GM23338 (cell line): ENCODE data around the gene NDE1. TPM values are rescaled to one million over a fixed set of nuclear protein-coding genes. Genes with fewer than 3 reads are reported as not detected.
A peak's percentile ranks its signal among the peaks of the same experiment; 100 is the strongest.

Source experiments
- ATAC-seq: fragments of 200-7000 bp; cut with Tn5 transposase; 3 replicates; pipeline ENCODE4 v1.9.1; 2020
- DNase-seq: peaks from one replicate; pipeline ENCODE4 v3.0.0-alpha.2; 2015; ENCODE audit warnings: low spot score
- H2AFZ ChIP-seq: fragments of 200-600 bp; sonication (generic); 2 replicates; pipeline ENCODE4 v1.8.0; 2016; ENCODE audit warnings: antibody characterized with exemption, mild to moderate bottlenecking, moderate library complexity
- H3F3A ChIP-seq: fragments of 200-600 bp; sonication (generic); replicated peaks from 2 replicates; pipeline ENCODE4 v1.8.0; 2017; ENCODE audit warnings: antibody characterized with exemption, mixed run types, low read depth
- H3K27ac ChIP-seq: fragments of 200-600 bp; sonication (generic); 2 replicates; pipeline ENCODE4 v1.6.1; 2016; ENCODE audit warnings: low read depth
- H3K27me3 ChIP-seq: fragments of 200-600 bp; sonication (generic); 2 replicates; pipeline ENCODE4 v1.8.0; 2016; ENCODE audit warnings: mild to moderate bottlenecking, mixed run types, moderate library complexity; ENCODE audit not compliant: insufficient read depth
- H3K36me3 ChIP-seq: fragments of 200-600 bp; sonication (generic); 2 replicates; pipeline ENCODE4 v1.8.0; 2016; ENCODE audit warnings: mild to moderate bottlenecking; ENCODE audit not compliant: insufficient read depth
- H3K4me1 ChIP-seq: fragments of 200-600 bp; sonication (generic); 2 replicates; pipeline ENCODE4 v1.8.0; 2016; ENCODE audit warnings: mild to moderate bottlenecking, moderate library complexity; ENCODE audit not compliant: insufficient read depth
- H3K4me2 ChIP-seq: fragments of 200-600 bp; sonication (generic); 2 replicates; pipeline ENCODE4 v1.7.1; 2017; ENCODE audit warnings: mixed run types
- H3K4me3 ChIP-seq: fragments of 200-600 bp; sonication (generic); 2 replicates; pipeline ENCODE4 v1.6.1; 2016; ENCODE audit warnings: mixed run types
- H3K79me2 ChIP-seq: fragments of 200-600 bp; sonication (generic); replicated peaks from 2 replicates; pipeline ENCODE4 v1.8.0; 2017; ENCODE audit warnings: mild to moderate bottlenecking; ENCODE audit not compliant: insufficient read depth
- H3K9me2 ChIP-seq: fragments of 200-600 bp; sonication (generic); 2 replicates; pipeline ENCODE4 v1.8.0; 2017; ENCODE audit not compliant: insufficient read depth
- H4K20me1 ChIP-seq: fragments of 200-600 bp; sonication (generic); replicated peaks from 2 replicates; pipeline ENCODE4 v1.8.0; 2017; ENCODE audit warnings: mild to moderate bottlenecking; ENCODE audit not compliant: insufficient read depth
- H3K27ac Mint-ChIP-seq: 2 replicates; pipeline ENCODE4 v1.8.0; 2020; ENCODE audit warnings: inconsistent platforms, mild to moderate bottlenecking, moderate library complexity, mixed read lengths
- H3K27me3 Mint-ChIP-seq: 3 replicates; pipeline ENCODE4 v1.8.0; 2022; ENCODE audit warnings: low read depth, mild to moderate bottlenecking, moderate library complexity, mixed read lengths, inconsistent platforms; ENCODE audit not compliant: insufficient read depth, poor library complexity
- H3K36me3 Mint-ChIP-seq: 3 replicates; pipeline ENCODE4 v1.8.0; 2021; ENCODE audit warnings: low read depth, mild to moderate bottlenecking, inconsistent platforms, moderate library complexity, mixed read lengths
- H3K4me1 Mint-ChIP-seq: 3 replicates; pipeline ENCODE4 v1.8.0; 2020; ENCODE audit warnings: mild to moderate bottlenecking, inconsistent platforms, mixed read lengths
- H3K4me3 Mint-ChIP-seq: 3 replicates; pipeline ENCODE4 v1.8.0; 2021; ENCODE audit warnings: moderate library complexity, mild to moderate bottlenecking, inconsistent platforms, mixed read lengths
- H3K9me3 Mint-ChIP-seq: 3 replicates; pipeline ENCODE4 v1.8.0; 2020; ENCODE audit warnings: moderate library complexity, mild to moderate bottlenecking, inconsistent platforms, mixed read lengths
- CREB1 ChIP-seq: fragments of 250-450 bp; sonication (Bioruptor Pico); IDR thresholded peaks from 2 replicates; pipeline ENCODE4 v1.5.0; 2020; ENCODE audit warnings: low read depth, mild to moderate bottlenecking, moderate library complexity
- CTCF ChIP-seq, 2 experiments: fragments of 200-600 bp in 1 of 2; sonication (generic) in 1 of 2; conservative IDR thresholded peaks; 2 replicates each; pipeline versions ENCODE4 v1.5.1 to v1.6.1; 2016 to 2017; ENCODE audit warnings: antibody characterized with exemption in 2 of 2, low read depth in 2 of 2, mild to moderate bottlenecking in 2 of 2, moderate library complexity in 1 of 2
- ETS1 ChIP-seq: IDR thresholded peaks from 2 replicates; pipeline ENCODE4 v1.6.1; 2016; ENCODE audit warnings: antibody characterized with exemption
- EZH2 ChIP-seq: fragments of 200-600 bp; sonication (generic); IDR thresholded peaks from one replicate; pipeline ENCODE4 v1.8.0; 2017; ENCODE audit warnings: antibody characterized with exemption, mild to moderate bottlenecking, low read depth; ENCODE audit not compliant: unreplicated experiment
- EZH2phosphoT487 ChIP-seq: fragments of 200-600 bp; sonication (generic); IDR thresholded peaks from one replicate; pipeline ENCODE4 v1.8.1; 2018; ENCODE audit warnings: antibody characterized with exemption; ENCODE audit not compliant: unreplicated experiment
- JUNB ChIP-seq: IDR thresholded peaks from one replicate; pipeline ENCODE4 v1.6.1; 2016; ENCODE audit warnings: antibody characterized with exemption; ENCODE audit not compliant: unreplicated experiment
- NANOG ChIP-seq: IDR thresholded peaks from 2 replicates; pipeline ENCODE4 v1.6.1; 2016; ENCODE audit warnings: antibody characterized with exemption, borderline replicate concordance
- POLR2AphosphoS5 ChIP-seq: IDR thresholded peaks from 2 replicates; pipeline ENCODE4 v1.6.1; 2016; ENCODE audit warnings: antibody characterized with exemption, low read depth
- STAT1 ChIP-seq: IDR thresholded peaks from one replicate; pipeline ENCODE4 v1.6.1; 2016; ENCODE audit warnings: antibody characterized with exemption; ENCODE audit not compliant: unreplicated experiment
- ZNF114 ChIP-seq: fragments of 250-450 bp; sonication (Bioruptor Pico); IDR thresholded peaks from 2 replicates; pipeline ENCODE4 v1.5.0; 2020; ENCODE audit warnings: mild to moderate bottlenecking, moderate library complexity
- ZNF331 ChIP-seq: fragments of 250-450 bp; sonication (Bioruptor Pico); IDR thresholded peaks from 2 replicates; pipeline ENCODE4 v1.5.0; 2020; ENCODE audit warnings: low read depth, mild to moderate bottlenecking, moderate library complexity
- ZNF462 ChIP-seq: fragments of 250-450 bp; sonication (Bioruptor Pico); IDR thresholded peaks from 2 replicates; pipeline ENCODE4 v1.5.0; 2020; ENCODE audit warnings: mild to moderate bottlenecking, moderate library complexity
- polyA plus RNA-seq: library from polyadenylated mRNA; unstranded; fragments of >200 nt; fragmentation: Nextera tagmentation; extraction: Ambion mirVana; gene quantifications from 2 replicates; pipeline ENCODE4 v1.2.1, GENCODE V29; 2016
- total RNA-seq: library from RNA; depleted of rRNA; stranded (reverse); fragments of >200 nt; shearing (Covaris generic); gene quantifications from 2 replicates; pipeline ENCODE4 v1.2.3, GENCODE V29; 2014
- TF ChIP-seq, protein P1 (sequence below): IDR thresholded peaks from one replicate; pipeline ENCODE4 v1.6.1; 2018; ENCODE audit warnings: antibody characterized with exemption; ENCODE audit not compliant: unreplicated experiment

The NDE1 gene
- total and polyA plus RNA-seq, 2 experiments from 2014 or later: 13.0 to 22.9 TPM

GRCh38 chr16:15650698-15651171 is 690 bp downstream of the NDE1 start:
- H3K4me1 ChIP-seq: no peaks in the 10 kb centered on the region
- peak overlapping the region; percentile 80 for H3K4me2 ChIP-seq
- H3K27ac ChIP-seq: 0 out of 2 replicates have a peak overlapping the region, but pooled peaks have one; percentile 24
- peaks cover 11% of the 10 kb centered on the region for H3F3A ChIP-seq
- H3K9me3 Mint-ChIP-seq: no peaks in the 10 kb centered on the region
- H3K27me3 ChIP-seq: no peaks in the 10 kb centered on the region
- H3K36me3 Mint-ChIP-seq: peaks cover 9% of the 10 kb centered on the region; the same call in 2 of the 3 replicates
- H3K79me2 ChIP-seq: peaks cover 48% of the 10 kb centered on the region
- H3K36me3 ChIP-seq: no peaks in the 10 kb centered on the region
- ATAC-seq (peak; percentile 39), DNase-seq (peak; percentile 75)
- H3K4me1 Mint-ChIP-seq: peaks cover 3% of the 10 kb centered on the region; the same call in 1 of the 3 replicates
- peak overlapping the region; percentile 100 for H3K4me3 Mint-ChIP-seq
- no peaks in the 10 kb centered on the region for H3K9me2 ChIP-seq
- peaks cover 13% of the 10 kb centered on the region for H3K27me3 Mint-ChIP-seq
- TF ChIP-seq ETS1 (no peak), POLR2AphosphoS5 (no peak), ZNF331 (CRISPR knock-in tag) (no peak), EZH2phosphoT487 (no peak), CREB1 (CRISPR knock-in tag) (no peak), ZNF462 (no peak), EZH2 (no peak), ZNF114 (CRISPR knock-in tag) (no peak), JUNB (no peak), CTCF (conservative IDR thresholded peaks at IDR 0.05; ENCODE audit: low read depth in 2 of 2) (no peak), STAT1 (no peak), NANOG (no peak)
- TF ChIP-seq, protein P1, sequence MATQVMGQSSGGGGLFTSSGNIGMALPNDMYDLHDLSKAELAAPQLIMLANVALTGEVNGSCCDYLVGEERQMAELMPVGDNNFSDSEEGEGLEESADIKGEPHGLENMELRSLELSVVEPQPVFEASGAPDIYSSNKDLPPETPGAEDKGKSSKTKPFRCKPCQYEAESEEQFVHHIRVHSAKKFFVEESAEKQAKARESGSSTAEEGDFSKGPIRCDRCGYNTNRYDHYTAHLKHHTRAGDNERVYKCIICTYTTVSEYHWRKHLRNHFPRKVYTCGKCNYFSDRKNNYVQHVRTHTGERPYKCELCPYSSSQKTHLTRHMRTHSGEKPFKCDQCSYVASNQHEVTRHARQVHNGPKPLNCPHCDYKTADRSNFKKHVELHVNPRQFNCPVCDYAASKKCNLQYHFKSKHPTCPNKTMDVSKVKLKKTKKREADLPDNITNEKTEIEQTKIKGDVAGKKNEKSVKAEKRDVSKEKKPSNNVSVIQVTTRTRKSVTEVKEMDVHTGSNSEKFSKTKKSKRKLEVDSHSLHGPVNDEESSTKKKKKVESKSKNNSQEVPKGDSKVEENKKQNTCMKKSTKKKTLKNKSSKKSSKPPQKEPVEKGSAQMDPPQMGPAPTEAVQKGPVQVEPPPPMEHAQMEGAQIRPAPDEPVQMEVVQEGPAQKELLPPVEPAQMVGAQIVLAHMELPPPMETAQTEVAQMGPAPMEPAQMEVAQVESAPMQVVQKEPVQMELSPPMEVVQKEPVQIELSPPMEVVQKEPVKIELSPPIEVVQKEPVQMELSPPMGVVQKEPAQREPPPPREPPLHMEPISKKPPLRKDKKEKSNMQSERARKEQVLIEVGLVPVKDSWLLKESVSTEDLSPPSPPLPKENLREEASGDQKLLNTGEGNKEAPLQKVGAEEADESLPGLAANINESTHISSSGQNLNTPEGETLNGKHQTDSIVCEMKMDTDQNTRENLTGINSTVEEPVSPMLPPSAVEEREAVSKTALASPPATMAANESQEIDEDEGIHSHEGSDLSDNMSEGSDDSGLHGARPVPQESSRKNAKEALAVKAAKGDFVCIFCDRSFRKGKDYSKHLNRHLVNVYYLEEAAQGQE: no peak
- peaks cover 8% of the 10 kb centered on the region for H4K20me1 ChIP-seq
- peak overlapping the region; percentile 95 for H3K27ac Mint-ChIP-seq
- H2AFZ ChIP-seq: peak overlapping the region; percentile 90
- peak overlapping the region; percentile 97 for H3K4me3 ChIP-seq
